WTC11 (cell line): ENCODE data around the gene DBT. TPM values are rescaled to one million over a fixed set of nuclear protein-coding genes. Genes with fewer than 3 reads are reported as not detected.

ENCODE experiments used
- ATAC-seq: fragments of 200-7000 bp; cut with Tn5 transposase; 2 replicates; pipeline ENCODE4 v1.10.0; 2021; ENCODE audit warnings: mild to moderate bottlenecking, moderate library complexity
- CTCF ChIA-PET: fragments of 300-600 bp; sonication (Branson Sonifier 250); formaldehyde crosslinking; loops from one replicate; lab custom pipeline; 2021; ENCODE audit warnings: antibody characterized with exemption; lab: Charles Lee
- POLR2A ChIA-PET: fragments of 350-600 bp; sonication (Branson Sonifier 250); formaldehyde crosslinking; loops from one replicate; lab custom pipeline; 2021; ENCODE audit warnings: antibody characterized with exemption; lab: Charles Lee
- DNase-seq: peaks from one replicate; pipeline ENCODE4 v3.0.0; 2021; ENCODE audit warnings: low spot score
- H3K27ac Mint-ChIP-seq: 2 replicates; pipeline ENCODE4 v1.8.0; 2021; ENCODE audit warnings: mixed read lengths
- H3K27me3 Mint-ChIP-seq: 2 replicates; pipeline ENCODE4 v1.8.0; 2021; ENCODE audit warnings: low read depth, mild to moderate bottlenecking, moderate library complexity, mixed read lengths
- H3K36me3 Mint-ChIP-seq: 2 replicates; pipeline ENCODE4 v1.8.0; 2021; ENCODE audit warnings: mixed read lengths
- H3K4me1 Mint-ChIP-seq: 2 replicates; pipeline ENCODE4 v1.8.0; 2022; ENCODE audit warnings: mixed read lengths
- H3K4me3 Mint-ChIP-seq: 2 replicates; pipeline ENCODE4 v1.8.0; 2021; ENCODE audit warnings: mild to moderate bottlenecking, moderate library complexity, mixed read lengths
- H3K9me3 Mint-ChIP-seq: 2 replicates; pipeline ENCODE4 v1.8.0; 2021; ENCODE audit warnings: mixed read lengths
- CREB1 ChIP-seq: sonication (generic); formaldehyde crosslinking; IDR thresholded peaks from 2 replicates; pipeline ENCODE4 v1.8.0; 2023; ENCODE audit warnings: mild to moderate bottlenecking, missing genetic modification reagents
- ELF4 ChIP-seq: sonication (generic); formaldehyde crosslinking; IDR thresholded peaks from 2 replicates; pipeline ENCODE4 v1.8.1; 2022; ENCODE audit warnings: low read depth, mild to moderate bottlenecking, moderate library complexity, missing genetic modification reagents
- HMGA2 ChIP-seq: fragments of 250-450 bp; sonication (Bioruptor Pico); IDR thresholded peaks from 2 replicates; pipeline ENCODE4 v1.4.0; 2021; ENCODE audit warnings: mild to moderate bottlenecking, moderate library complexity
- MXD4 ChIP-seq: fragments of 250-450 bp; sonication (Bioruptor Pico); IDR thresholded peaks from 2 replicates; pipeline ENCODE4 v1.8.0; 2021; ENCODE audit warnings: mild to moderate bottlenecking, moderate library complexity, borderline replicate concordance
- MYBL2 ChIP-seq: sonication (generic); formaldehyde crosslinking; IDR thresholded peaks from 2 replicates; pipeline ENCODE4 v1.8.1; 2023; ENCODE audit warnings: mild to moderate bottlenecking, moderate library complexity, missing genetic modification reagents
- NFATC4 ChIP-seq: fragments of 250-450 bp; sonication (Bioruptor Pico); IDR thresholded peaks from 2 replicates; pipeline ENCODE4 v1.9.0; 2021; ENCODE audit warnings: mild to moderate bottlenecking
- NR1H2 ChIP-seq: sonication (generic); formaldehyde crosslinking; IDR thresholded peaks from 2 replicates; pipeline ENCODE4 v1.9.0; 2021; ENCODE audit warnings: mild to moderate bottlenecking, moderate library complexity, missing genetic modification reagents
- ZNF416 ChIP-seq: fragments of 250-450 bp; sonication (Bioruptor Pico); IDR thresholded peaks from 2 replicates; pipeline ENCODE4 v1.9.0; 2021; ENCODE audit warnings: mild to moderate bottlenecking, inconsistent platforms
- total RNA-seq: library from RNA; stranded (reverse); gene quantifications from 3 replicates; pipeline ENCODE4 v1.2.3, GENCODE V29; 2021
- TF ChIP-seq, protein P1 (sequence below): sonication (generic); formaldehyde crosslinking; IDR thresholded peaks from 2 replicates; pipeline ENCODE4 v1.8.0; 2022; ENCODE audit warnings: mild to moderate bottlenecking, missing genetic modification reagents
- TF ChIP-seq, protein P2 (sequence below): sonication (generic); formaldehyde crosslinking; IDR thresholded peaks from 2 replicates; pipeline ENCODE4 v1.8.1; 2023; ENCODE audit warnings: mild to moderate bottlenecking, missing genetic modification reagents, moderate library complexity
- TF ChIP-seq, protein P3 (sequence below): sonication (generic); formaldehyde crosslinking; conservative IDR thresholded peaks from 2 replicates; pipeline ENCODE4 v1.8.1; 2022; ENCODE audit warnings: mild to moderate bottlenecking, missing genetic modification reagents
- TF ChIP-seq, protein P4 (sequence below): sonication (generic); formaldehyde crosslinking; IDR thresholded peaks from 2 replicates; pipeline ENCODE4 v1.8.1; 2022; ENCODE audit warnings: missing genetic modification reagents, borderline replicate concordance
- TF ChIP-seq, protein P5 (sequence below): fragments of 250-450 bp; sonication (Bioruptor Pico); conservative IDR thresholded peaks from 2 replicates; pipeline ENCODE4 v1.9.0; 2021; ENCODE audit warnings: mild to moderate bottlenecking
- TF ChIP-seq, protein P6 (sequence below): fragments of 250-450 bp; sonication (Bioruptor Pico); IDR thresholded peaks from 2 replicates; pipeline ENCODE4 v1.9.0; 2021; ENCODE audit warnings: mild to moderate bottlenecking
- TF ChIP-seq, protein P7 (sequence below): sonication (generic); formaldehyde crosslinking; IDR thresholded peaks from 2 replicates; pipeline ENCODE4 v1.8.1; 2022; ENCODE audit warnings: low read depth, mild to moderate bottlenecking, moderate library complexity, missing genetic modification reagents, borderline replicate concordance

Gene DBT
- total RNA-seq, 1 experiment from 2014 or later, result 20.1 TPM

DNA sequence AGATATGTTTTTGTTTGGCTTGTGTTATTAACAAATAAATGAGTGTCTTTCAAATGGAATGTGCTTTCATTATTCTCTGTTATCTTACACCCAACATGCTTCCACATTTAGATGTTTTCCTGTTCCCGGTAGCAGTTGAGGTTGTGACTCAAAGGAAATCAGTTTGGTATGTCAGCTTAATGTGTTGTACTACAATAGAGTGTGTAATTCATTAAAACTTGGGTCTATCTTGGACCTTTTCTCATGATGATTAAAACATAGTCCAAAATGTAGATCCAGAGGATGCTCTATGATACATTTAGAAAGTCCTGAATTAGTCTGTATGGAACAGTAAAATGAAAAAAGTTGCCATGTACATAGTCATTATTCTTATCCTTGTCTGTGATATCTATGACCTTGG is 43.1 kb upstream of the DBT start:
- no peak for ATAC-seq
- no peak overlapping the region for H3K4me3 Mint-ChIP-seq
- POLR2A ChIA-PET, result no interaction called here
- peaks cover 4% of the 10 kb centered on the region for H3K4me1 Mint-ChIP-seq
- H3K9me3 Mint-ChIP-seq, result peaks cover 6% of the 10 kb centered on the region
- H3K27me3 Mint-ChIP-seq, result no peaks in the 10 kb centered on the region
- TF ChIP-seq ELF4 (CRISPR knock-in tag), result no peak
- TF ChIP-seq, all 79 proteins: peak for 0
- H3K36me3 Mint-ChIP-seq, result peaks cover 30% of the 10 kb centered on the region
- CTCF ChIA-PET, result no interaction called here
- DNase-seq, result no peak
- no peak overlapping the region for H3K27ac Mint-ChIP-seq

DNA sequence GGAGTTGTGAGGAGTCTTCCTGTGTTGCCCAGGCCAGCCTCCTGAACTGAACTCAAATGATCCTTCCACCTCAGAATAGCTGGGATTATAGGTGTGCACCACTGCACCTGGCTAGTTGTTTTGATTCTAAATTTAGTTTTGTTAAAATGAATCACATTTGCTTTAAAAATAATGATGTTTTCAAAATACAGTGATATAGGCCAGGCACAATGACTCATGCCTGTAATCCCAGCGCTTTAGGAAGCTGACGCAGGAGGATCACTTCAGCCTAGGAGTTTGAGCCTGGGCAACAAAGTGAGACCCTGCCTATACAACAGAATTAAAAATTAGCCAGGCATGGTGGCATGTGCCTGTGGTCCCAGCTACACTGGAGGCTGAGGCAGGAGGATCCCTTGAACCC is 40.7 kb upstream of the DBT start:
- Mint-ChIP-seq H3K4me3 (no peak overlapping the region), H3K9me3 (peaks cover 7% of the 10 kb centered on the region; the same call in 1 of the 2 replicates), H3K27me3 (no peaks in the 10 kb centered on the region), H3K27ac (no peak overlapping the region), H3K36me3 (peaks cover 43% of the 10 kb centered on the region), H3K4me1 (no peaks in the 10 kb centered on the region)
- ChIA-PET POLR2A (no interaction called here), CTCF (no interaction called here)
- ATAC-seq, result no peak
- DNase-seq, result no peak
- TF ChIP-seq, protein P1, sequence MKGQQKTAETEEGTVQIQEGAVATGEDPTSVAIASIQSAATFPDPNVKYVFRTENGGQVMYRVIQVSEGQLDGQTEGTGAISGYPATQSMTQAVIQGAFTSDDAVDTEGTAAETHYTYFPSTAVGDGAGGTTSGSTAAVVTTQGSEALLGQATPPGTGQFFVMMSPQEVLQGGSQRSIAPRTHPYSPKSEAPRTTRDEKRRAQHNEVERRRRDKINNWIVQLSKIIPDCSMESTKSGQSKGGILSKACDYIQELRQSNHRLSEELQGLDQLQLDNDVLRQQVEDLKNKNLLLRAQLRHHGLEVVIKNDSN (CRISPR knock-in tag), result no peak
- TF ChIP-seq, protein P2, sequence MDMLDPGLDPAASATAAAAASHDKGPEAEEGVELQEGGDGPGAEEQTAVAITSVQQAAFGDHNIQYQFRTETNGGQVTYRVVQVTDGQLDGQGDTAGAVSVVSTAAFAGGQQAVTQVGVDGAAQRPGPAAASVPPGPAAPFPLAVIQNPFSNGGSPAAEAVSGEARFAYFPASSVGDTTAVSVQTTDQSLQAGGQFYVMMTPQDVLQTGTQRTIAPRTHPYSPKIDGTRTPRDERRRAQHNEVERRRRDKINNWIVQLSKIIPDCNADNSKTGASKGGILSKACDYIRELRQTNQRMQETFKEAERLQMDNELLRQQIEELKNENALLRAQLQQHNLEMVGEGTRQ (CRISPR knock-in tag), result no peak

DNA sequence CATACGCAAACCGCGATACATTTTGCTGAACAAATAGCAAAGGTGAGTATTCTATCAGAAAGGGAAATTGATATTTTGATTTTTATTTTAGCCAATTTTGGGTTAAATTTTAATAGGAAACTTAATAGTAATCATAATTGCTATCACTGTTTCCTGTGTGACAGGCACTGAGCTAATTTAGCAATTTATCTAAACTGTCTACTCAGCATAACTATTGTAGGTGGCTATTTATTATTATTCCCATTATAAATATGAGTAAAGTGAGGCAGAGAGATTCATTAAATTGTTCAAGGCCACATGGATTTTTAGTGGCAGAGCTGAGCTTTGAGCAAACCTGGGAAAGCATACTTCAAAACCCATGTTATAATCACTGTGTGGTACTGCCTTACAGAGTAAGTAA is 37.5 kb upstream of the DBT start:
- Mint-ChIP-seq H3K27ac (no peak overlapping the region), H3K9me3 (peaks cover 7% of the 10 kb centered on the region; the same call in 1 of the 2 replicates), H3K27me3 (no peaks in the 10 kb centered on the region), H3K4me3 (no peak overlapping the region), H3K36me3 (peaks cover 47% of the 10 kb centered on the region), H3K4me1 (no peaks in the 10 kb centered on the region)
- TF ChIP-seq, protein P3, sequence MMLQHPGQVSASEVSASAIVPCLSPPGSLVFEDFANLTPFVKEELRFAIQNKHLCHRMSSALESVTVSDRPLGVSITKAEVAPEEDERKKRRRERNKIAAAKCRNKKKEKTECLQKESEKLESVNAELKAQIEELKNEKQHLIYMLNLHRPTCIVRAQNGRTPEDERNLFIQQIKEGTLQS, result no peak
- TF ChIP-seq MYBL2 (CRISPR knock-in tag) (no peak), HMGA2 (no peak), NR1H2 (CRISPR knock-in tag) (no peak), CREB1 (CRISPR knock-in tag) (no peak), NFATC4 (CRISPR knock-in tag) (no peak), MXD4 (CRISPR knock-in tag) (no peak), ZNF416 (CRISPR knock-in tag) (no peak)
- TF ChIP-seq, protein P4, sequence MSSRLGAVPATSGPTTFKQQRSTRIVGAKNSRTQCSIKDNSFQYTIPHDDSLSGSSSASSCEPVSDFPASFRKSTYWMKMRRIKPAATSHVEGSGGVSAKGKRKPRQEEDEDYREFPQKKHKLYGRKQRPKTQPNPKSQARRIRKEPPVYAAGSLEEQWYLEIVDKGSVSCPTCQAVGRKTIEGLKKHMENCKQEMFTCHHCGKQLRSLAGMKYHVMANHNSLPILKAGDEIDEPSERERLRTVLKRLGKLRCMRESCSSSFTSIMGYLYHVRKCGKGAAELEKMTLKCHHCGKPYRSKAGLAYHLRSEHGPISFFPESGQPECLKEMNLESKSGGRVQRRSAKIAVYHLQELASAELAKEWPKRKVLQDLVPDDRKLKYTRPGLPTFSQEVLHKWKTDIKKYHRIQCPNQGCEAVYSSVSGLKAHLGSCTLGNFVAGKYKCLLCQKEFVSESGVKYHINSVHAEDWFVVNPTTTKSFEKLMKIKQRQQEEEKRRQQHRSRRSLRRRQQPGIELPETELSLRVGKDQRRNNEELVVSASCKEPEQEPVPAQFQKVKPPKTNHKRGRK (CRISPR knock-in tag), result no peak
- TF ChIP-seq, protein P5, sequence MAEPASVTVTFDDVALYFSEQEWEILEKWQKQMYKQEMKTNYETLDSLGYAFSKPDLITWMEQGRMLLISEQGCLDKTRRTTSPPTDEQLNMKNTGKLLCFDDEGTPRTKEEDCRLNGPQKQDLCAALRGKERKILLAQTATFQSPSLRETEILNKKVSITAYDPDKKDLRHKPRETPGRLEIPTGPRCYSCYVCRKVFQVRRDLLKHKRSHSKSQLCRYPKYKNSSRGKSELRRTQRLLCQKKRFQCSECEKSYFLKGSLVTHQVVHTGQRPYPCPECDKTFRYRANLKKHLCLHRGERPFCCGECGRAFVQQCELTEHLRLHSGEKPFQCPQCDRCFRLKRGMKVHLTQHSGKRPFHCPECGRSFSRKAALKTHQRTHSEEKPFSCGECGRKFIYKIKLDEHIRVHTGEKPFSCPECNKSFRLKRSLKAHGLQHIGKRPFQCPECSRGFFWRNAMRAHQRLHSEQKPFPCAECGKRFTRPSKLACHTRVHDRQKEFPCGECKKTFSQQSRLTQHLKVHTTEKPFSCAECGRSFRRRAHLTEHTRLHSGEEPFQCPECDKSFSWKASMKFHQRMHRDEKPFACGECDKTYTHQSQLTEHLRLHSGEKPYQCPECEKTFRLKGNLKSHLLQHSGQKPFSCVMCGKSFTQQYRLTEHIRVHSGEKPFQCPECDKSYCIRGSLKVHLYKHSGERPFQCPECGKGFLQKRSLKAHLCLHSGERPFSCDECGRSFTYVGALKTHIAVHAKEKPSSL (CRISPR knock-in tag), result no peak
- TF ChIP-seq, protein P6, sequence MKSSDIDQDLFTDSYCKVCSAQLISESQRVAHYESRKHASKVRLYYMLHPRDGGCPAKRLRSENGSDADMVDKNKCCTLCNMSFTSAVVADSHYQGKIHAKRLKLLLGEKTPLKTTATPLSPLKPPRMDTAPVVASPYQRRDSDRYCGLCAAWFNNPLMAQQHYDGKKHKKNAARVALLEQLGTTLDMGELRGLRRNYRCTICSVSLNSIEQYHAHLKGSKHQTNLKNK, result no peak
- TF ChIP-seq, protein P7, sequence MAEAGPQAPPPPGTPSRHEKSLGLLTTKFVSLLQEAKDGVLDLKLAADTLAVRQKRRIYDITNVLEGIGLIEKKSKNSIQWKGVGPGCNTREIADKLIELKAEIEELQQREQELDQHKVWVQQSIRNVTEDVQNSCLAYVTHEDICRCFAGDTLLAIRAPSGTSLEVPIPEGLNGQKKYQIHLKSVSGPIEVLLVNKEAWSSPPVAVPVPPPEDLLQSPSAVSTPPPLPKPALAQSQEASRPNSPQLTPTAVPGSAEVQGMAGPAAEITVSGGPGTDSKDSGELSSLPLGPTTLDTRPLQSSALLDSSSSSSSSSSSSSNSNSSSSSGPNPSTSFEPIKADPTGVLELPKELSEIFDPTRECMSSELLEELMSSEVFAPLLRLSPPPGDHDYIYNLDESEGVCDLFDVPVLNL (CRISPR knock-in tag), result no peak
- DNase-seq, result no peak
- CTCF ChIA-PET, result no interaction called here
- POLR2A ChIA-PET, result no interaction called here
- no peak for ATAC-seq
